ENCODE data around the gene UBALD1. TPM values are rescaled to one million over a fixed set of nuclear protein-coding genes. Genes with fewer than 3 reads are reported as not detected.

Gene UBALD1
- total RNA-seq, 1 donor from 2014 or later: 22.0 TPM

- intact Hi-C loops (cut with micrococcal nuclease): no loop called here
Measured at GRCh38 chr16:4564661-4565267, 49.9 kb downstream of the UBALD1 start.

- intact Hi-C loops (cut with micrococcal nuclease): no loop called here
Measured at GRCh38 chr16:4561596-4561995, 53.1 kb downstream of the UBALD1 start.

Other genes with a start within 250 kb of the UBALD1 start
- 0.10 TPM in 1 of 2 replicates, not detected in the other for gene VASN, start 243.0 kb downstream of the UBALD1 start, total RNA-seq
- gene CORO7, start 198.3 kb downstream of the UBALD1 start, total RNA-seq: 170 and 186 TPM in 2 replicates
- gene DNAJA3, start 189.0 kb downstream of the UBALD1 start, total RNA-seq: 59.8 and 63.9 TPM in 2 replicates
- 25.1 and 27.2 TPM in 2 replicates for gene NMRAL1, start 140.3 kb downstream of the UBALD1 start, total RNA-seq
- gene HMOX2, start 138.5 kb downstream of the UBALD1 start, total RNA-seq: 74.5 and 77.9 TPM in 2 replicates
- gene CDIP1, start 76.1 kb downstream of the UBALD1 start, total RNA-seq: 34.9 and 36.9 TPM in 2 replicates
- 0.07 and 0.15 TPM in 2 replicates for gene C16orf96, start 58.5 kb downstream of the UBALD1 start, total RNA-seq
- 108 and 113 TPM in 2 replicates for gene MGRN1, start 9.9 kb upstream of the UBALD1 start, total RNA-seq
- gene NUDT16L1, start 78.7 kb upstream of the UBALD1 start, total RNA-seq: 43.2 and 45.3 TPM in 2 replicates
- 17.2 and 17.9 TPM in 2 replicates for gene ANKS3, start 119.4 kb upstream of the UBALD1 start, total RNA-seq
- gene DNAAF8, start 119.6 kb upstream of the UBALD1 start, total RNA-seq: 0.56 TPM in 1 of 2 replicates, not detected in the other
- 16.5 and 22.4 TPM in 2 replicates for gene ZNF500, start 152.3 kb upstream of the UBALD1 start, total RNA-seq
- gene SEPTIN12, start 173.5 kb upstream of the UBALD1 start, total RNA-seq: not detected in 2 replicates
- not detected in 2 replicates for gene SMIM22, start 180.5 kb upstream of the UBALD1 start, total RNA-seq
- gene ROGDI, start 187.7 kb upstream of the UBALD1 start, total RNA-seq: 5.5 and 6.2 TPM in 2 replicates
- gene GLYR1, start 232.4 kb upstream of the UBALD1 start, total RNA-seq: 115 and 120 TPM in 2 replicates
- gene UBN1, start 232.6 kb upstream of the UBALD1 start, total RNA-seq: 42.1 and 45.4 TPM in 2 replicates

Measured in T-helper 1 cell treated with Interleukin-12 subunit alpha and Interleukin-12 subunit beta and Interleukin-4 antibody, amounts not matched to agents 30 ng/mL and 1 ng/mL, for 36 hours (primary cell).